ENCODE measurements around the gene MEIOB. TPM values are rescaled to one million over a fixed set of nuclear protein-coding genes. Genes with fewer than 3 reads are reported as not detected.
"Not testable (repeated sequence)": the region's sequence is repeated elsewhere in the genome, so short reads cannot be mapped to it uniquely, and the experiment has no call there.

MEIOB gene
- total RNA-seq, 1 experiment from 2014 or later, result not detected

- Histone ChIP-seq H3K79me2 (ENCODE audit: low read length) (no peaks in the 10 kb centered on the region), H4K20me1 (ENCODE audit: low read length) (no peaks in the 10 kb centered on the region), H3K9me3 (ENCODE audit: low read length) (no peaks in the 10 kb centered on the region), H3K9ac (ENCODE audit: low read length) (no peak overlapping the region), H3K4me3 (ENCODE audit: low read length) (no peak overlapping the region), H3K27ac (ENCODE audit: low read length) (no peak overlapping the region), H3K9me2 (replicated peaks; ENCODE audit: low read length) (no peaks in the 10 kb centered on the region), H3K4me1 (ENCODE audit: insufficient read depth, low read length) (no peaks in the 10 kb centered on the region), H3K36me3 (ENCODE audit: low read depth, low read length) (no peaks in the 10 kb centered on the region), H2AFZ (ENCODE audit: low read length) (no peak overlapping the region), H3K4me2 (ENCODE audit: low read length) (no peak overlapping the region), H3F3A (ENCODE audit: low read length, unreplicated experiment) (no peaks in the 10 kb centered on the region), H3K27me3 (ENCODE audit: low read length) (no peaks in the 10 kb centered on the region)
- ChIA-PET CTCF (no interaction called here), POLR2A (ENCODE audit: unreplicated experiment) (no interaction called here)
- no peak for ATAC-seq
- no TSS peak for BruUV-seq (replicated peaks)
- intact Hi-C loops (cut with micrococcal nuclease), result no loop called here
- TF ChIP-seq EZH2 (IDR thresholded peaks at IDR 0.05; ENCODE audit: low read length, unreplicated experiment) (no peak), CTCF (conservative IDR thresholded peaks at IDR 0.05; ENCODE audit: low read depth, low read length) (no peak), EZH2phosphoT487 (IDR thresholded peaks at IDR 0.05; ENCODE audit: borderline replicate concordance, low read length) (no peak)
- DNase-seq, result no peak
Measured at GRCh38 chr16:1877089-1877488, 5.1 kb upstream of the MEIOB start.

- CTCF ChIA-PET, result no interaction called here
Measured at GRCh38 chr16:1876468-1876867, 4.5 kb upstream of the MEIOB start.

GRCh38 chr16:1876066-1876465, 4.1 kb upstream of the MEIOB start:
- H3K79me2 ChIP-seq (ENCODE audit: low read length); intact Hi-C loops (cut with micrococcal nuclease); ATAC-seq; DNase-seq; POLR2A ChIA-PET (ENCODE audit: unreplicated experiment); H3K27me3 ChIP-seq (ENCODE audit: low read length); H3K27ac ChIP-seq (ENCODE audit: low read length); CTCF ChIA-PET; H3K9me3 ChIP-seq (ENCODE audit: low read length); H3K9ac ChIP-seq (ENCODE audit: low read length); H3K36me3 ChIP-seq (ENCODE audit: low read depth, low read length); H3K4me3 ChIP-seq (ENCODE audit: low read length); H3K9me2 ChIP-seq (replicated peaks; ENCODE audit: low read length); H4K20me1 ChIP-seq (ENCODE audit: low read length); H2AFZ ChIP-seq (ENCODE audit: low read length); H3K4me2 ChIP-seq (ENCODE audit: low read length); H3K4me1 ChIP-seq (ENCODE audit: insufficient read depth, low read length); H3F3A ChIP-seq (ENCODE audit: low read length, unreplicated experiment); BruUV-seq (replicated peaks): not testable (repeated sequence)

More at GRCh38 chr16:1876468-1876867, 4.5 kb upstream of the MEIOB start:
- Histone ChIP-seq H2AFZ (ENCODE audit: low read length) (no peak overlapping the region), H3K9ac (ENCODE audit: low read length) (no peak overlapping the region), H3K27me3 (ENCODE audit: low read length) (no peaks in the 10 kb centered on the region), H3K9me2 (replicated peaks; ENCODE audit: low read length) (no peaks in the 10 kb centered on the region), H3K79me2 (ENCODE audit: low read length) (no peaks in the 10 kb centered on the region), H3K4me3 (ENCODE audit: low read length) (no peak overlapping the region), H3K9me3 (ENCODE audit: low read length) (no peaks in the 10 kb centered on the region), H4K20me1 (ENCODE audit: low read length) (no peaks in the 10 kb centered on the region), H3F3A (ENCODE audit: low read length, unreplicated experiment) (no peaks in the 10 kb centered on the region), H3K4me1 (ENCODE audit: insufficient read depth, low read length) (no peaks in the 10 kb centered on the region; the same call in 1 of the 2 replicates), H3K27ac (ENCODE audit: low read length) (no peak overlapping the region), H3K4me2 (ENCODE audit: low read length) (no peak overlapping the region), H3K36me3 (ENCODE audit: low read depth, low read length) (no peaks in the 10 kb centered on the region)
- intact Hi-C loops (cut with micrococcal nuclease), result no loop called here
- POLR2A ChIA-PET (ENCODE audit: unreplicated experiment), result no interaction called here
- TF ChIP-seq EZH2 (IDR thresholded peaks at IDR 0.05; ENCODE audit: low read length, unreplicated experiment) (no peak), CTCF (conservative IDR thresholded peaks at IDR 0.05; ENCODE audit: low read depth, low read length) (no peak), EZH2phosphoT487 (IDR thresholded peaks at IDR 0.05; ENCODE audit: borderline replicate concordance, low read length) (no peak)
- no peak for DNase-seq
- no peak for ATAC-seq
- no TSS peak for BruUV-seq (replicated peaks)
